Endothelial cell of umbilical vein (primary cell): ENCODE data around the gene DTX3. TPM values are rescaled to one million over a fixed set of nuclear protein-coding genes. Genes with fewer than 3 reads are reported as not detected.
"Not testable (repeated sequence)": the region's sequence is repeated elsewhere in the genome, so short reads cannot be mapped to it uniquely, and the experiment has no call there.

ENCODE experiments used
- BruUV-seq: library from RNA; stranded (reverse); fragments of 400-500 nt; replicated peaks from 2 replicates; lab custom pipeline; 2021; lab: Mats Ljungman, UMichigan
- CTCF ChIA-PET: fragments of 300-600, 350-600 bp; sonication (Branson Sonifier 250); formaldehyde crosslinking; loops from one replicate; lab custom pipeline; 2021; ENCODE audit warnings: antibody characterized with exemption, inconsistent platforms; lab: Charles Lee
- POLR2A ChIA-PET: fragments of 300-600, 350-600 bp; sonication (Branson Sonifier 250); formaldehyde crosslinking; loops from one replicate; lab custom pipeline; 2021; ENCODE audit warnings: antibody characterized with exemption, inconsistent platforms; lab: Charles Lee
- DNase-seq: peaks from one replicate; pipeline ENCODE4 v3.0.0-alpha.2; 2011; ENCODE audit warnings: low read depth, low spot score
- FAIRE-seq: peaks from 2 replicates; lab custom pipeline; 2011; peaks lifted over from hg19 to GRCh38; lab: Jason Lieb, UNC
- H2AFZ ChIP-seq: 2 replicates; pipeline ENCODE4 v1.6.0; 2012; ENCODE audit warnings: low read depth, low read length, control low read depth, inconsistent platforms
- H3K27ac ChIP-seq: 2 replicates; pipeline ENCODE4 v1.5.1; 2011; ENCODE audit warnings: low read depth, mild to moderate bottlenecking, control low read depth, low read length, moderate library complexity; ENCODE audit not compliant: insufficient read depth
- H3K27me3 ChIP-seq, 2 experiments: 2 replicates each; pipeline versions ENCODE4 v1.6.0 to v1.6.1; 2011; ENCODE audit warnings: low read length in 2 of 2, mixed read lengths in 1 of 2; ENCODE audit not compliant: control insufficient read depth in 2 of 2, insufficient read depth in 2 of 2
- H3K36me3 ChIP-seq, 2 experiments: 2 replicates in 1 of 2; 3 replicates in 1 of 2; pipeline ENCODE4 v1.5.1; 2011; ENCODE audit warnings: low read length in 2 of 2, mild to moderate bottlenecking in 1 of 2, moderate library complexity in 1 of 2; ENCODE audit not compliant: control insufficient read depth in 2 of 2, insufficient read depth in 2 of 2; ENCODE audit errors: extremely low read depth in 1 of 2
- H3K4me1 ChIP-seq: 3 replicates; pipeline ENCODE4 v1.5.1; 2011; ENCODE audit warnings: mild to moderate bottlenecking, low read length; ENCODE audit not compliant: control insufficient read depth, insufficient read depth; ENCODE audit errors: extremely low read depth
- H3K4me2 ChIP-seq: 2 replicates; pipeline ENCODE4 v1.6.1; 2011; ENCODE audit warnings: low read length, control low read depth, mixed read lengths; ENCODE audit not compliant: insufficient read depth
- H3K4me3 ChIP-seq, 3 experiments: fragments of 200-600 bp in 1 of 3; sonication (generic), shearing (Covaris generic) in 1 of 3; replicated peaks in 1 of 3; 2 replicates each; pipeline ENCODE4 v1.5.1; 2011 to 2016; ENCODE audit warnings: control low read depth in 3 of 3, low read length in 3 of 3, mild to moderate bottlenecking in 2 of 3, inconsistent platforms in 1 of 3, low read depth in 1 of 3, moderate library complexity in 1 of 3; ENCODE audit not compliant: insufficient read depth in 1 of 3
- H3K79me2 ChIP-seq: 2 replicates; pipeline ENCODE4 v1.6.0; 2012; ENCODE audit warnings: low read length, inconsistent platforms; ENCODE audit not compliant: control insufficient read depth, insufficient read depth
- H3K9ac ChIP-seq: replicated peaks from 2 replicates; pipeline ENCODE3; 2011; ENCODE audit warnings: low read length, control low read depth; ENCODE audit not compliant: insufficient read depth; ENCODE audit errors: extremely low read depth
- H3K9me1 ChIP-seq: replicated peaks from 3 replicates; pipeline ENCODE4 v1.6.0; 2011; ENCODE audit warnings: mild to moderate bottlenecking, low read length; ENCODE audit not compliant: control insufficient read depth, insufficient read depth; ENCODE audit errors: extremely low read depth
- H3K9me3 ChIP-seq: replicated peaks from 2 replicates; pipeline ENCODE4 v1.5.1; 2012; ENCODE audit warnings: low read length, inconsistent platforms; ENCODE audit not compliant: control insufficient read depth, insufficient read depth
- H4K20me1 ChIP-seq: replicated peaks from 2 replicates; pipeline ENCODE3; 2011; ENCODE audit warnings: mild to moderate bottlenecking, low read length; ENCODE audit not compliant: control insufficient read depth, insufficient read depth; ENCODE audit errors: extremely low read depth
- CTCF ChIP-seq, 2 donors: IDR thresholded peaks; 1 replicate in 1 of 2; 2 replicates in 1 of 2; pipeline ENCODE4 v1.5.1; 2011; ENCODE audit warnings: low read length in 2 of 2, mild to moderate bottlenecking in 2 of 2, moderate library complexity in 2 of 2, control low read depth in 1 of 2, inconsistent platforms in 1 of 2, low read depth in 1 of 2; ENCODE audit not compliant: insufficient read depth in 1 of 2; ENCODE audit errors: extremely low read depth in 1 of 2
- EZH2 ChIP-seq: IDR thresholded peaks from 2 replicates; pipeline ENCODE4 v1.6.1; 2012; ENCODE audit warnings: borderline replicate concordance, low read depth, mild to moderate bottlenecking, moderate library complexity, low read length, inconsistent platforms; ENCODE audit not compliant: severe bottlenecking
- FOS ChIP-seq: IDR thresholded peaks from 2 replicates; pipeline ENCODE4 v1.6.1; 2011; ENCODE audit warnings: mild to moderate bottlenecking, low read length, moderate library complexity, borderline replicate concordance; ENCODE audit not compliant: insufficient read depth
- GATA2 ChIP-seq: IDR thresholded peaks from 2 replicates; pipeline ENCODE4 v1.7.0; 2011; ENCODE audit warnings: low read depth, mild to moderate bottlenecking, moderate library complexity, mixed read lengths, low read length; ENCODE audit not compliant: insufficient read length, insufficient read depth
- JUN ChIP-seq: IDR thresholded peaks from 2 replicates; pipeline ENCODE4 v1.6.1; 2011; ENCODE audit warnings: borderline replicate concordance, low read depth; ENCODE audit not compliant: insufficient read length, insufficient read depth
- MAX ChIP-seq: IDR thresholded peaks from 2 replicates; pipeline ENCODE4 v1.6.1; 2011; ENCODE audit not compliant: insufficient read depth, insufficient read length
- MYC ChIP-seq: IDR thresholded peaks from one replicate; pipeline ENCODE4 v1.6.1; 2011; ENCODE audit warnings: mild to moderate bottlenecking, low read depth, low read length
- POLR2A ChIP-seq: IDR thresholded peaks from 2 replicates; pipeline ENCODE4 v1.6.1; 2012; ENCODE audit warnings: low read depth, mild to moderate bottlenecking, control low read depth, low read length
- POLR2AphosphoS5 ChIP-seq: IDR thresholded peaks from 2 replicates; pipeline ENCODE4 v1.6.1; 2012; ENCODE audit warnings: low read depth, mild to moderate bottlenecking, control low read depth, low read length, moderate library complexity; ENCODE audit not compliant: insufficient read depth
- dilution Hi-C: fragments of 300-500 bp; cut with MboI; formaldehyde crosslinking; loops from one replicate; pipeline ENCODE4 v1.15.0; 2019; ENCODE audit warnings: low sequenced_read_pairs; ENCODE audit not compliant: extremely low pct_ligation_motif_present
- intact Hi-C: fragments of 100-400 bp; cut with micrococcal nuclease; formaldehyde crosslinking; loops from one replicate; pipeline ENCODE4 v1.10.0; 2022
- polyA plus RNA-seq, 4 experiments: library from polyadenylated mRNA; depleted of rRNA in 3 of 4; stranded (reverse) in 3 of 4; unstranded in 1 of 4; fragments of >200 nt; gene quantifications; 2 replicates each; pipeline versions ENCODE4 v1.2.1 to v1.2.3, GENCODE V29; 2011 to 2012; ENCODE audit warnings: missing spikeins in 1 of 4
- total RNA-seq: library from RNA; stranded (reverse); gene quantifications from 2 replicates; pipeline ENCODE4 v1.2.3, GENCODE V29; 2021

Gene DTX3
- total and polyA plus RNA-seq, 2 donors (not counting 3 experiments of a cell fraction or from before 2014, with no cell fraction given), result 34.5 to 51.4 TPM

GRCh38 chr12:57561117-57561516 lies 43.5 kb upstream of the DTX3 start:
- H2AFZ ChIP-seq, H3K4me2 ChIP-seq, H3K27me3 ChIP-seq, H3K4me1 ChIP-seq, H3K9ac ChIP-seq, H3K4me3 ChIP-seq, H4K20me1 ChIP-seq, H3K27ac ChIP-seq, H3K36me3 ChIP-seq, POLR2A ChIA-PET, FAIRE-seq, intact Hi-C loops, dilution Hi-C loops, H3K9me1 ChIP-seq, BruUV-seq, DNase-seq, H3K9me3 ChIP-seq, H3K79me2 ChIP-seq: not testable (repeated sequence)
- CTCF ChIA-PET, result interaction anchor here (0.6 kb wide), 1 partner anchor 22 kb away, joined by 3 read pairs; no protein-coding TSS in a partner anchor

- no TSS peak for BruUV-seq
- ChIA-PET CTCF (interaction anchor here (1.4 kb wide), 1 partner anchor 8 kb away, joined by 4 read pairs; no protein-coding TSS in a partner anchor), POLR2A (no interaction called here)
- intact Hi-C loops, result no loop called here
- Histone ChIP-seq H4K20me1 (no peaks in the 10 kb centered on the region), H3K9ac (no peak overlapping the region), H2AFZ (no peak overlapping the region), H3K4me1 (no peaks in the 10 kb centered on the region), H3K4me2 (no peak overlapping the region), H3K9me3 (no peaks in the 10 kb centered on the region), H3K36me3 (no peaks in the 10 kb centered on the region), H3K4me3 (no peak overlapping the region), H3K79me2 (no peaks in the 10 kb centered on the region), H3K9me1 (no peaks in the 10 kb centered on the region), H3K27me3 (peaks cover 7 to 9% of the 10 kb centered on the region in 2 experiments), H3K27ac (no peak overlapping the region)
- no peak for TF ChIP-seq POLR2A
- no peak for TF ChIP-seq EZH2
- TF ChIP-seq MAX, result no peak
- no peak for TF ChIP-seq MYC
- TF ChIP-seq GATA2, result no peak
- no peak for TF ChIP-seq POLR2AphosphoS5
- no peak for TF ChIP-seq JUN
- TF ChIP-seq FOS, result no peak
- TF ChIP-seq CTCF (IDR thresholded peaks at IDR 0.05; ENCODE audit: extremely low read depth in 1 of 2, insufficient read depth in 1 of 2, low read depth in 1 of 2, low read length in 2 of 2), result no peak
- FAIRE-seq, result no peak
- dilution Hi-C loops, result no loop called here
- DNase-seq, result no peak
These were observed 41.3 kb upstream of the DTX3 start for GRCh38 chr12:57563358-57563757.
